ENCODE data around the gene MTM1. TPM values are rescaled to one million over a fixed set of nuclear protein-coding genes. Genes with fewer than 3 reads are reported as not detected.

Gene MTM1
- total and polyA plus RNA-seq, 9 donors = 4.0 to 5.9 (median 4.8) TPM

DNA sequence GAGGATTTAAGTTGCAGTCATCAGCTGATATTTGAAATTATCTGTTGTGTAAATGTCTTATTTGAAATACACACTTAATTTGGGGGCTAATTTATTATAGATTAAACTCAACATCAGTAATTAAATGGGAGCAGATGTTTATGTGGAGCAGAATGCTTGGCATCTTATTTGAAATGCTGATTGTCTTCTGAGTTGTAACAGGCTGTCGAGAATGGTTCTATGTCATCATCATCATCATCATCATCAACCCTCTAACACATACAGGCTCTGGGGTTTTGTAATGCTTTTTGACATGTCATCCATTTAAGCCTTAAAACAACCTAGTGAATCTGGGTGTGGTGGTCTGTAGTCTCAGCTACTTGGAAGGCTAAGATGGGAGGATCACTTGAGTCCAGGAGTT lies 133.0 kb downstream of the MTM1 start:
- Histone ChIP-seq H3K4me1 (ENCODE audit: control insufficient read depth, insufficient read depth, low read length) (no peaks in the 10 kb centered on the region), H3K27ac (ENCODE audit: low read length) (no peak overlapping the region), H3K27me3 (ENCODE audit: control insufficient read depth, insufficient read depth, low read length) (peaks cover 7% of the 10 kb centered on the region), H3K4me3 (ENCODE audit: low read length) (no peak overlapping the region), H3K9me3 (replicated peaks; ENCODE audit: control insufficient read depth, low read depth, low read length) (no peaks in the 10 kb centered on the region), H3K36me3 (ENCODE audit: control insufficient read depth, insufficient read depth, low read length) (no peaks in the 10 kb centered on the region)
- no CpG with 5 or more reads among the region's 1 CpG for WGBS (ENCODE audit: insufficient coverage)
- no peak for DNase-seq

DNA sequence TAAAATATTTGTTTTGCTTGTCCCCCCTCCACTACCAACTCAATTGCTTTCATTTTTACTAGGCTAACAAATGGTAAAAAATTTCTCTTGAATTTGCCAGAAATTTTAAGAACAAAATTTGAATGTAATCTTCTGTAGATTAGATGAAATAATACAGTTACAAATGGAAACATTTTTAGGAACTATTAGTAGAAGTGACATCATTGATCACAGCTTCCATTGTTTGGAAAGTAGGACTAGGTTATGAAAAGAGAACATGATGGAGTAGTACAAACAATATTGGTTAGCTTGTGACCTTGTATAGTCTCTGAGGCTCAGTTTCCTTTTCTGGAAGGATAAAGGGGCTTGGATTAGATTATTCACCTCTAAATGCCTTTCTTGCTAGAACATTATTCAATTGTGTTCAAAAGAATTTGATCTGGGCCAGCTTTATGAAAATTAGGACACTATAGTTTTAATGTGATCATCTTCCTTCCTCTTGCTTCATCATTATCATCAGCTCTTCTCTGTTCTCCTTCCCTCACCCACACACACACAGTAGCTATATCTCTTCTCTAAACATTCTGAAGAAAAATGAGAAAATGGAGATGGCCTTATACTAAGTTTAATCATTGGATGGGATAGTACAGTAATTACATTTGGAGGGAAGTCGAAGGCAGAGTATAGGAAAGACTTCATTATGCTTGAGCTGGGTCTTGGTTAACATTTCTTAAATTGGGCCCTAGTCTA lies 134.7 kb downstream of the MTM1 start:
- no peaks in the 10 kb centered on the region for H3K9me3 ChIP-seq (replicated peaks; ENCODE audit: control insufficient read depth, low read depth, low read length)
- no peak for DNase-seq
- no CpG with 5 or more reads among the region's 1 CpG for WGBS (ENCODE audit: insufficient coverage)

GRCh38 chrX:150703695-150703974 lies 135.2 kb downstream of the MTM1 start:
- Histone ChIP-seq H3K9me3 (replicated peaks; ENCODE audit: control insufficient read depth, low read depth, low read length) (no peaks in the 10 kb centered on the region), H3K36me3 (ENCODE audit: control insufficient read depth, insufficient read depth, low read length) (peaks cover 2% of the 10 kb centered on the region), H3K27ac (ENCODE audit: low read length) (no peak overlapping the region), H3K4me1 (ENCODE audit: control insufficient read depth, insufficient read depth, low read length) (no peaks in the 10 kb centered on the region), H3K27me3 (ENCODE audit: control insufficient read depth, insufficient read depth, low read length) (peaks cover 2% of the 10 kb centered on the region), H3K4me3 (ENCODE audit: low read length) (no peak overlapping the region)
- no peak for DNase-seq

More for the DNA sequence above, 134.7 kb downstream of the MTM1 start:
- H3K27ac ChIP-seq (ENCODE audit: low read length) = no peak overlapping the region
- H3K36me3 ChIP-seq (ENCODE audit: control insufficient read depth, insufficient read depth, low read length) = no peaks in the 10 kb centered on the region
- H3K4me3 ChIP-seq (ENCODE audit: low read length) = no peak overlapping the region
- H3K27me3 ChIP-seq (ENCODE audit: control insufficient read depth, insufficient read depth, low read length) = peaks cover 2% of the 10 kb centered on the region
- H3K4me1 ChIP-seq (ENCODE audit: control insufficient read depth, insufficient read depth, low read length) = no peaks in the 10 kb centered on the region

GRCh38 chrX:150704030-150704613 lies 135.7 kb downstream of the MTM1 start:
- 80% methylated on average over 2 of the region's 3 CpGs for WGBS (ENCODE audit: insufficient coverage)
- no peak overlapping the region for H3K27ac ChIP-seq (ENCODE audit: low read length)
- H3K27me3 ChIP-seq (ENCODE audit: control insufficient read depth, insufficient read depth, low read length) = peaks cover 2% of the 10 kb centered on the region
- no peak overlapping the region for H3K4me3 ChIP-seq (ENCODE audit: low read length)
- H3K9me3 ChIP-seq (replicated peaks; ENCODE audit: control insufficient read depth, low read depth, low read length) = no peaks in the 10 kb centered on the region
- no peaks in the 10 kb centered on the region for H3K4me1 ChIP-seq (ENCODE audit: control insufficient read depth, insufficient read depth, low read length)
- DNase-seq = no peak
- peaks cover 4% of the 10 kb centered on the region for H3K36me3 ChIP-seq (ENCODE audit: control insufficient read depth, insufficient read depth, low read length)

DNA sequence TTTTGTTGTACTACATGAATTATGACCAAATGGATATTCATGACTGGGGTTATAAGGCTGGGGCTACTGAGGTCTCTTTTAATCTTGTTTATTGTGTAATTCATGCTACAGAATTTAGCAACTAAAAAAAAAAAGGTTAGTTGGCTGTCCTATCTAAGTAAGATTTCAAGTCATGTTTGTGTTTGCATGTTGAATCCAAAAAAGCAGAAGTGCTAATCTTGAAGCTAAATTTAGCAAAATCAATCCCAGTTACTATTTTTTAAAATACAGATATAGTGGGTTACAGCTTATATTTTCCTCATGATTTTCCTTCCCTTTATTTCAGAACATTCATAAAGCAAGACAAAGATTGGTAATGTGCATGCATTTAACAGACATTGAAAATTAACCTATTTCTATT lies 144.2 kb downstream of the MTM1 start:
- peaks cover 4% of the 10 kb centered on the region for H3K36me3 ChIP-seq (ENCODE audit: control insufficient read depth, insufficient read depth, low read length)
- no peak overlapping the region for H3K27ac ChIP-seq (ENCODE audit: low read length)
- DNase-seq = no peak
- no peak overlapping the region for H3K4me3 ChIP-seq (ENCODE audit: low read length)
- no peaks in the 10 kb centered on the region for H3K9me3 ChIP-seq (replicated peaks; ENCODE audit: control insufficient read depth, low read depth, low read length)
- H3K4me1 ChIP-seq (ENCODE audit: control insufficient read depth, insufficient read depth, low read length) = no peaks in the 10 kb centered on the region
- peaks cover 3% of the 10 kb centered on the region for H3K27me3 ChIP-seq (ENCODE audit: control insufficient read depth, insufficient read depth, low read length)

GRCh38 chrX:150715184-150715583 lies 146.8 kb downstream of the MTM1 start:
- Histone ChIP-seq H3K9me3 (replicated peaks; ENCODE audit: control insufficient read depth, low read depth, low read length) (no peaks in the 10 kb centered on the region), H3K36me3 (ENCODE audit: control insufficient read depth, insufficient read depth, low read length) (no peaks in the 10 kb centered on the region), H3K4me3 (ENCODE audit: low read length) (no peak overlapping the region), H3K27ac (ENCODE audit: low read length) (no peak overlapping the region), H3K27me3 (ENCODE audit: control insufficient read depth, insufficient read depth, low read length) (peaks cover 3% of the 10 kb centered on the region), H3K4me1 (ENCODE audit: control insufficient read depth, insufficient read depth, low read length) (no peaks in the 10 kb centered on the region)
- 45% methylated on average over 2 of the region's 3 CpGs for WGBS (ENCODE audit: insufficient coverage)
- DNase-seq = no peak

DNA sequence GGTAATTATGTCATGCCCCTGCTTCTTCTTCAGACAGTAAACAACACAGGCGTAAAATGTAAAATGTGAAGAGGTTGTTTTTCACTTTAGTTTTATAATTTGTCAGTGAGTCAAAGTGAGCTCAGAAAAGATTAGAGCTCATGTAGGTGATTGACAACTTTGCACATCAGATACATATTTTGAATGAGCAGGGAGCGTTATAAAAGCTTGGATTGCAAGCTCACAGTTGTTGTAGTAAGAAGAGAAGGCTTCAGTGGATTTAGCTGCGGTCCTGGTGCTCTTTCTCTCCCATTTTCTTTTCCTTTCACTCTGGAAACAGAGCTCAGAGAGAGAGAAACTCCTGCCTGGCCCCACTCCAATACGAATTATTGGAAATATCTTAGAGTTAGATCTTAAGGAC lies 151.2 kb downstream of the MTM1 start:
- peaks cover 3% of the 10 kb centered on the region for H3K27me3 ChIP-seq (ENCODE audit: control insufficient read depth, insufficient read depth, low read length)
- peak; percentile 54 for DNase-seq
- no peaks in the 10 kb centered on the region for H3K36me3 ChIP-seq (ENCODE audit: control insufficient read depth, insufficient read depth, low read length)
- WGBS (ENCODE audit: insufficient coverage) = no CpG with 5 or more reads among the region's 4 CpGs
- H3K4me1 ChIP-seq (ENCODE audit: control insufficient read depth, insufficient read depth, low read length) = no peaks in the 10 kb centered on the region
- no peak overlapping the region for H3K27ac ChIP-seq (ENCODE audit: low read length)
- H3K9me3 ChIP-seq (replicated peaks; ENCODE audit: control insufficient read depth, low read depth, low read length) = peaks cover under 1% of the 10 kb centered on the region
- H3K4me3 ChIP-seq (ENCODE audit: low read length) = no peak overlapping the region

Other genes starting within 250 kb of the MTM1 start
- gene MAMLD1, start 205.3 kb upstream of the MTM1 start, total RNA-seq = 4.4 TPM
- 10 to 100 TPM; 11.9 to 21.0 (median 15.8) TPM for gene MAMLD1, start 205.3 kb upstream of the MTM1 start, polyA plus RNA-seq (ENCODE audit: insufficient read depth in 1 of 8, insufficient read length in 8 of 8, low replicate concordance in 1 of 8)
- 16.8 TPM for gene MTMR1, start 124.8 kb downstream of the MTM1 start, total RNA-seq
- gene MTMR1, start 124.8 kb downstream of the MTM1 start, polyA plus RNA-seq (ENCODE audit: insufficient read depth in 1 of 8, insufficient read length in 8 of 8, low replicate concordance in 1 of 8) = 10 to 100 TPM; 16.0 to 24.8 (median 17.6) TPM